ENCODE measurements around the gene PRSS33. TPM values are rescaled to one million over a fixed set of nuclear protein-coding genes. Genes with fewer than 3 reads are reported as not detected.

Gene PRSS33
- polyA plus RNA-seq, 2 of the 4 experiments (the other 2 are of a cell fraction) = 0.04 TPM; not detected in 1

DNA sequence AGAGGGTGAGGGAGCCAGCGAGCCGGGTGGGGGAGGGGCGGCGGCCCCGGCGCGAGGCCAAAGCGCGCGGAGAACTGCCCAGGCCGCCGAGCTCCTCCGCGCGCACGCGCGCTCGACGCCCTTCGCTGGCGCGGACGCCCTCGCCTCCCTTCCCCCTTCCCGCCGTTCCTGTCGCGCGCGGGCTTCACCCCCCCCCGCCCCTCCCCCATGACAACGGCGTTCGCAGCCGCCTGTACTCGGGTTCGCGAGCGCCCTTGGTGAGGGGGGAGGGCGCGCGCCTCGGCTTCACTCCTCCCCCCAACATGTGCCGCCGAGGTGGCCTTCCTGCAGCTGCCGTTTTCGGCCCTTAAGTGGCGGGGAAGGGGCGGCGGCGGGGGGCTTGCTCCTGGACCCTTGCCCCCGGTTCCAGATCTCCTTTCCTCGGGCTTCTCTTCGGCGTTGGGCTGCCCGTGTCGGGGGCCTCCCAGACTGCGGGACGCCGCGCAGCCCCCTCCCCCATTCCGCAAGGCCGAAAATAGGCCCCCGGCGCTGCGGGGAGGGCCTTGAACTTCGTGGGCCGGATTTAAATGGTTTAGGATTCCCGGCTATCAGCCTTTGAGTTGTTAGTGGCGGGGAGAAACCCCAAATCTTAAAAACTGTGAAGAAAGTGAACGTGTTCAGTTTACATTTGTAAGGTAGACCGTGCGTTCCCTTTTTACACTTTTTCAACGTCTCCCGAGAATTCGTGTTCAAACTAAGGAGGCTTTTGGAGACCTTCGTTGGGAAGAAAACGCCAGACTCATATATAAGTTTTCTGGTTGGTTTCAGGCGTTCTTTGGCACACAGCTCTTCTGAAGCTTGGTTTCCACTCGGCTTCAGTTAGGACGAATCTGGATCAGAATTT lies 34.3 kb downstream of the PRSS33 start (continued):
- TF ChIP-seq MAZ (IDR thresholded peaks at IDR 0.05; ENCODE audit: borderline replicate concordance, low read depth, low read length) (no peak), NPAS2 (CRISPR knock-in tag; IDR thresholded peaks at IDR 0.05; ENCODE audit: borderline replicate concordance) (no peak)

DNA sequence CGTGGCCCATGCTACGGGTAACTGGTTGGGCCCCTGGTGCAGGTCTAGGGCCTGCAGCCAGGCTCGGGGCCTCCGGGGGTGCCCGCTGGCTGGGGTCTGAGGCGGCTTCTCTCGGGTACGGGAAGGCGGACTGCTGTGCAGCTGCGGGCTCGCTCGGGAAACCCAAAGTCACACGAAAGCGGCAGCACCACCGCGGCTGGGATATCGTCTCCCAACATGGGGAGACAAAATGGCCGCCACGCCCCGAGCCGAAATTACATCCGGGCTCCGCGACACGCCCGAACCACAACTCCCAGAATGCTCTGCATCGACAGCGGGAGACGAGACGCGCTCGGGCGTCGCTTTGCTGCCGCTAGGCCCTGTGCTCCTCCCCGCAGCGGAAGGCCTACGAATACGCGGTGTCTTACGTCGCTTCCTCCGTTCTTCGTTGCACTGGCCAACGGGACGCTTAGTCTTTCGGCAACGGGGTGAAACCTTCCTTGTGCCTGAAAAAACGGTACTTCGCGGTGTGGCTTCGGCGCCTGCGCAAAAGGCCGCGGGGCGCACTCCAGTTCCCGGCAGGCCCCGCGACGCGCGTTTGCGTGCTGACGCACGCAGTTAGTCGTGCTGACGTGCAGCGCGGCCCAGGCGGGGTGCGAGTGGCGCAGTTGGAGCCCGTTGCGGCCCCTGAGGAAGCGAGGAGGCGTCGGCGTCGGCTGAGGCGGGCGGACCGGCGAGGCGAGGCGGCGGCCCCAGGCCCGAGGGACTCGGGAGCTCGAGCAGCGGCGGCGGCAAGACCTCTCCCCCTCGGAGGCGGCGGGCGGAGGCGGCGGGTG lies 35.1 kb downstream of the PRSS33 start, which contains the start of gene SRRM2:
SRRM2 (plus strand) TSS at position 604 of the 815 bp plus-strand sequence. CDS start 3,727 bp downstream, outside the sequence.
- POLR2A ChIA-PET = interaction anchor here (0.6 to 1.7 kb wide), 12 partner anchors 11 to 153 kb away, joined by 3 to 13 read pairs (median 4); partner anchors contain the start of genes FLYWCH2, KCTD5 and PRSS27
- DNase-seq (ENCODE audit: low read depth in 1 of 2, low spot score in 1 of 2) = peak; percentile 96 to 98
- peaks cover 5% of the 10 kb centered on the region; the same call in 1 of the 3 replicates for H3K9me3 ChIP-seq
- peaks cover 33% of the 10 kb centered on the region for H3K4me1 ChIP-seq
- H3K4me3 ChIP-seq = peak within 1 kb of the TSS; percentile 75
- under 1% methylated on average over 38 of the region's 99 CpGs for whole genome bisulfite sequencing (ENCODE audit: missing lambda C conversion rate)
- ATAC-seq = peak; percentile 92
- CTCF ChIA-PET = interaction anchor here (0.6 to 2.2 kb wide), 6 partner anchors 12 to 116 kb away, joined by 3 to 9 read pairs (median 5); no protein-coding TSS in a partner anchor
- peak within 1 kb of the TSS; percentile 98 to 100 for H3K27ac ChIP-seq
- peak within 1 kb of the TSS; percentile 94 for H3K4me2 ChIP-seq
- no peak for FAIRE-seq
- TF ChIP-seq HDAC2 (IDR thresholded peaks at IDR 0.05) = peak; percentile 36; the same call in 1 of the 2 replicates
- TF ChIP-seq NR3C1 (IDR thresholded peaks at IDR 0.05) = no peak
- 0 out of 2 replicates have a peak, but pooled peaks have one; percentile 26 for TF ChIP-seq TFCP2L1 (CRISPR knock-in tag; IDR thresholded peaks at IDR 0.05)
- no peak for TF ChIP-seq CHD4 (IDR thresholded peaks at IDR 0.05; ENCODE audit: borderline replicate concordance)
- TF ChIP-seq, protein P1, sequence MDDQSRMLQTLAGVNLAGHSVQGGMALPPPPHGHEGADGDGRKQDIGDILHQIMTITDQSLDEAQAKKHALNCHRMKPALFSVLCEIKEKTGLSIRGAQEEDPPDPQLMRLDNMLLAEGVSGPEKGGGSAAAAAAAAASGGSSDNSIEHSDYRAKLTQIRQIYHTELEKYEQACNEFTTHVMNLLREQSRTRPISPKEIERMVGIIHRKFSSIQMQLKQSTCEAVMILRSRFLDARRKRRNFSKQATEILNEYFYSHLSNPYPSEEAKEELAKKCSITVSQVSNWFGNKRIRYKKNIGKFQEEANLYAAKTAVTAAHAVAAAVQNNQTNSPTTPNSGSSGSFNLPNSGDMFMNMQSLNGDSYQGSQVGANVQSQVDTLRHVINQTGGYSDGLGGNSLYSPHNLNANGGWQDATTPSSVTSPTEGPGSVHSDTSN (IDR thresholded peaks at IDR 0.05) = no peak
- TF ChIP-seq HOXA7 (CRISPR knock-in tag; IDR thresholded peaks at IDR 0.05) = no peak
- no peak for TF ChIP-seq ZC3H11A (IDR thresholded peaks at IDR 0.05)
- TF ChIP-seq MAZ (IDR thresholded peaks at IDR 0.05; ENCODE audit: borderline replicate concordance, low read depth, low read length) = no peak
- no peak for TF ChIP-seq RARB (CRISPR knock-in tag; IDR thresholded peaks at IDR 0.05)
- no peak for TF ChIP-seq SREBF2 (IDR thresholded peaks at IDR 0.05)
- TF ChIP-seq RFX5 (IDR thresholded peaks at IDR 0.05) = peak; percentile 12; the same call in 1 of the 2 replicates
- TF ChIP-seq NPAS2 (CRISPR knock-in tag; IDR thresholded peaks at IDR 0.05; ENCODE audit: borderline replicate concordance) = no peak
- TF ChIP-seq KDM1A (IDR thresholded peaks at IDR 0.05; ENCODE audit: low read depth) = no peak
- peak; percentile 95 for TF ChIP-seq HOXB5 (CRISPR knock-in tag; IDR thresholded peaks at IDR 0.05)
- TF ChIP-seq POLR2AphosphoS2 (conservative IDR thresholded peaks at IDR 0.05; ENCODE audit: low read length) = no peak
- TF ChIP-seq, protein P2, sequence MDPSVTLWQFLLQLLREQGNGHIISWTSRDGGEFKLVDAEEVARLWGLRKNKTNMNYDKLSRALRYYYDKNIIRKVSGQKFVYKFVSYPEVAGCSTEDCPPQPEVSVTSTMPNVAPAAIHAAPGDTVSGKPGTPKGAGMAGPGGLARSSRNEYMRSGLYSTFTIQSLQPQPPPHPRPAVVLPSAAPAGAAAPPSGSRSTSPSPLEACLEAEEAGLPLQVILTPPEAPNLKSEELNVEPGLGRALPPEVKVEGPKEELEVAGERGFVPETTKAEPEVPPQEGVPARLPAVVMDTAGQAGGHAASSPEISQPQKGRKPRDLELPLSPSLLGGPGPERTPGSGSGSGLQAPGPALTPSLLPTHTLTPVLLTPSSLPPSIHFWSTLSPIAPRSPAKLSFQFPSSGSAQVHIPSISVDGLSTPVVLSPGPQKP (IDR thresholded peaks at IDR 0.05; ENCODE audit: low read depth, low read length) = no peak
- TF ChIP-seq TP53 (CRISPR knock-in tag; IDR thresholded peaks at IDR 0.05) = peak; percentile 89; the same call in 1 of the 2 replicates
- TF ChIP-seq, protein P3, sequence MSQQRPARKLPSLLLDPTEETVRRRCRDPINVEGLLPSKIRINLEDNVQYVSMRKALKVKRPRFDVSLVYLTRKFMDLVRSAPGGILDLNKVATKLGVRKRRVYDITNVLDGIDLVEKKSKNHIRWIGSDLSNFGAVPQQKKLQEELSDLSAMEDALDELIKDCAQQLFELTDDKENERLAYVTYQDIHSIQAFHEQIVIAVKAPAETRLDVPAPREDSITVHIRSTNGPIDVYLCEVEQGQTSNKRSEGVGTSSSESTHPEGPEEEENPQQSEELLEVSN (IDR thresholded peaks at IDR 0.05; ENCODE audit: borderline replicate concordance, low read depth) = peak; percentile 90
- no peak for TF ChIP-seq RAD21 (conservative IDR thresholded peaks at IDR 0.05 in 1 of 2, IDR thresholded peaks at IDR 0.05 in 1 of 2)
- TF ChIP-seq CEBPB (IDR thresholded peaks at IDR 0.05) = no peak
- peak; percentile 58; the same call in 1 of the 2 replicates for TF ChIP-seq FOXS1 (CRISPR knock-in tag; IDR thresholded peaks at IDR 0.05)
- peak; percentile 96 for TF ChIP-seq HOXB13 (CRISPR knock-in tag; IDR thresholded peaks at IDR 0.05; ENCODE audit: low read depth)
- TF ChIP-seq CBX2 (IDR thresholded peaks at IDR 0.05; ENCODE audit: borderline replicate concordance, low read depth) = no peak
- TF ChIP-seq MYC (IDR thresholded peaks at IDR 0.05; ENCODE audit: borderline replicate concordance, low read length) = peak; percentile 28; the same call in 1 of the 2 replicates
- no peak for TF ChIP-seq GATA3 (IDR thresholded peaks at IDR 0.05; ENCODE audit: borderline replicate concordance)
- TF ChIP-seq HEYL (CRISPR knock-in tag; IDR thresholded peaks at IDR 0.05) = peak; percentile 92
- TF ChIP-seq, protein P4, sequence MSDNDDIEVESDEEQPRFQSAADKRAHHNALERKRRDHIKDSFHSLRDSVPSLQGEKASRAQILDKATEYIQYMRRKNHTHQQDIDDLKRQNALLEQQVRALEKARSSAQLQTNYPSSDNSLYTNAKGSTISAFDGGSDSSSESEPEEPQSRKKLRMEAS (IDR thresholded peaks at IDR 0.05) = peak; percentile 91; the same call in 1 of the 2 replicates
- TF ChIP-seq ESRRA (IDR thresholded peaks at IDR 0.05; ENCODE audit: borderline replicate concordance, low read length) = no peak
- TF ChIP-seq EP300 (IDR thresholded peaks at IDR 0.05) = no peak
- TF ChIP-seq MAFK (IDR thresholded peaks at IDR 0.05; ENCODE audit: partially characterized antibody) = peak; percentile 92
- TF ChIP-seq, protein P5, sequence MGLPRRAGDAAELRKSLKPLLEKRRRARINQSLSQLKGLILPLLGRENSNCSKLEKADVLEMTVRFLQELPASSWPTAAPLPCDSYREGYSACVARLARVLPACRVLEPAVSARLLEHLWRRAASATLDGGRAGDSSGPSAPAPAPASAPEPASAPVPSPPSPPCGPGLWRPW (IDR thresholded peaks at IDR 0.05) = no peak
- TF ChIP-seq KDM5A (IDR thresholded peaks at IDR 0.05) = no peak
- TF ChIP-seq RNF2 (IDR thresholded peaks at IDR 0.05; ENCODE audit: borderline replicate concordance, low read depth) = peak; percentile 86; the same call in 1 of the 2 replicates
- no peak for TF ChIP-seq CHD2 (IDR thresholded peaks at IDR 0.05; ENCODE audit: low read length, partially characterized antibody)
